Superior temporal gyrus (tissue), 1 donor: ENCODE results near the gene FSTL4.

Experiments used
- DNase-seq: peaks from one replicate; pipeline ENCODE4 v3.0.0-alpha.2; 2016; ENCODE audit errors: extremely low spot score

The FSTL4 gene

GRCh38 chr5:133367071-133367786 lies 245.1 kb downstream of the FSTL4 start:
- DNase-seq = no peak

GRCh38 chr5:133366438-133366837 lies 245.9 kb downstream of the FSTL4 start:
- DNase-seq = no peak

GRCh38 chr5:133365738-133366137 lies 246.6 kb downstream of the FSTL4 start:
- no peak for DNase-seq

- no peak for DNase-seq
Observed at GRCh38 chr5:133364936-133365707, 247.2 kb downstream of the FSTL4 start.

- no peak for DNase-seq
Observed at GRCh38 chr5:133363807-133364587, 248.3 kb downstream of the FSTL4 start.

GRCh38 chr5:133362438-133362837 lies 249.9 kb downstream of the FSTL4 start:
- DNase-seq = no peak

- DNase-seq = no peak
Observed at GRCh38 chr5:133361922-133362321, 250.4 kb downstream of the FSTL4 start.

- DNase-seq = no peak
Observed at GRCh38 chr5:133360693-133361472, 251.5 kb downstream of the FSTL4 start.

- DNase-seq = no peak
Observed at GRCh38 chr5:133359861-133360260, 252.5 kb downstream of the FSTL4 start.

GRCh38 chr5:133358271-133358670 lies 254.1 kb downstream of the FSTL4 start:
- DNase-seq = no peak

- DNase-seq = no peak
Observed at GRCh38 chr5:133357758-133358157, 254.6 kb downstream of the FSTL4 start.

- no peak for DNase-seq
Observed at GRCh38 chr5:133356984-133357421, 255.3 kb downstream of the FSTL4 start.

- no peak for DNase-seq
Observed at GRCh38 chr5:133356396-133356983, 255.9 kb downstream of the FSTL4 start.

GRCh38 chr5:133354323-133355185 lies 257.8 kb downstream of the FSTL4 start:
- no peak for DNase-seq

- no peak for DNase-seq
Observed at GRCh38 chr5:133353741-133354140, 258.6 kb downstream of the FSTL4 start.

GRCh38 chr5:133348406-133348805 lies 263.9 kb downstream of the FSTL4 start:
- no peak for DNase-seq

GRCh38 chr5:133347039-133347438 lies 265.3 kb downstream of the FSTL4 start:
- DNase-seq = no peak

- no peak for DNase-seq
Observed at GRCh38 chr5:133344266-133344665, 268.1 kb downstream of the FSTL4 start.

GRCh38 chr5:133343196-133343595 lies 269.1 kb downstream of the FSTL4 start:
- DNase-seq = no peak
